GM19351 (cell line): Measurements from ENCODE around the gene GRIFIN.

Source experiments
- ATAC-seq: cut with Tn5 transposase; IDR thresholded peaks from one replicate; pipeline ENCODE4 v1.9.1; 2021; ENCODE audit warnings: mild to moderate bottlenecking, moderate library complexity; ENCODE audit not compliant: unreplicated experiment

Gene GRIFIN

GRCh38 chr7:2513702-2514101 is 37.5 kb upstream of the GRIFIN start:
- no peak for ATAC-seq

- no peak for ATAC-seq
These were observed 36.5 kb upstream of the GRIFIN start for GRCh38 chr7:2512713-2513112.

GRCh38 chr7:2512179-2512661 is 36.0 kb upstream of the GRIFIN start:
- no peak for ATAC-seq

GRCh38 chr7:2511769-2512168 is 35.6 kb upstream of the GRIFIN start:
- no peak for ATAC-seq

GRCh38 chr7:2510909-2511768 is 34.9 kb upstream of the GRIFIN start:
- ATAC-seq = no peak

- ATAC-seq = no peak
These were observed 34.1 kb upstream of the GRIFIN start for GRCh38 chr7:2510130-2510776.

- ATAC-seq = no peak
These were observed 33.2 kb upstream of the GRIFIN start for GRCh38 chr7:2509298-2509906.

- ATAC-seq = peak; percentile 41
These were observed 32.4 kb upstream of the GRIFIN start for GRCh38 chr7:2508327-2509215.

GRCh38 chr7:2507917-2508306 is 31.7 kb upstream of the GRIFIN start:
- no peak for ATAC-seq

GRCh38 chr7:2507208-2507916 is 31.2 kb upstream of the GRIFIN start:
- no peak for ATAC-seq

GRCh38 chr7:2505401-2505800 is 29.2 kb upstream of the GRIFIN start:
- no peak for ATAC-seq

- ATAC-seq = no peak
These were observed 28.7 kb upstream of the GRIFIN start for GRCh38 chr7:2504889-2505375.

- ATAC-seq = no peak
These were observed 28.1 kb upstream of the GRIFIN start for GRCh38 chr7:2504128-2504888.

GRCh38 chr7:2503056-2503941 is 27.1 kb upstream of the GRIFIN start:
- no peak for ATAC-seq

GRCh38 chr7:2502647-2502966 is 26.4 kb upstream of the GRIFIN start:
- no peak for ATAC-seq

GRCh38 chr7:2501947-2502646 is 25.9 kb upstream of the GRIFIN start:
- no peak for ATAC-seq

- no peak for ATAC-seq
These were observed 24.5 kb upstream of the GRIFIN start for GRCh38 chr7:2500701-2501100.
